Inflammatory macrophage (primary cell): ENCODE results near the gene UTP3.
"Not testable (repeated sequence)": the region's sequence is repeated elsewhere in the genome, so short reads cannot be mapped to it uniquely, and the experiment has no call there.

Source experiments
- DNase-seq, 2 donors: peaks; one replicate each; pipeline ENCODE4 v3.0.0-alpha.2; 2020 to 2022

UTP3 gene

DNA sequence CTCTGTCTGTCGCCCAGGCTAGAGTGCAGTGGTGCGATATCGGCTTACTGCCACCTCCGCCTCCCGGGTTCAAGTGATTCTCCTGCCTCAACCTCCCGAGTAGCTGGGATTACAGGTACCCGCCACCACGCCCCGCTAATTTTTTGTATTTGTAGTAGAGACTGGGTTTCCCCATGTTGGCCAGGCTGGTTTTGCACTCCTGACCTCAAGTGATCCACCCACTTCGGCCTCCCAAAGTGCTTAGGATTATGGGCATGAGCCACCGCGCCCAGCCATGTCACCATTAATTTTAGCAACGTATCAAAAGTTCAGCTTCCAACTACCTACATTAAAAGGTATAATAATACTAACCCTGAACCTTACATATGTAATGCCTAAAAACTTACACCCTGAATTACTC is 940 bp upstream of the UTP3 start:
- peak; percentile 34 to 41 for DNase-seq

DNA sequence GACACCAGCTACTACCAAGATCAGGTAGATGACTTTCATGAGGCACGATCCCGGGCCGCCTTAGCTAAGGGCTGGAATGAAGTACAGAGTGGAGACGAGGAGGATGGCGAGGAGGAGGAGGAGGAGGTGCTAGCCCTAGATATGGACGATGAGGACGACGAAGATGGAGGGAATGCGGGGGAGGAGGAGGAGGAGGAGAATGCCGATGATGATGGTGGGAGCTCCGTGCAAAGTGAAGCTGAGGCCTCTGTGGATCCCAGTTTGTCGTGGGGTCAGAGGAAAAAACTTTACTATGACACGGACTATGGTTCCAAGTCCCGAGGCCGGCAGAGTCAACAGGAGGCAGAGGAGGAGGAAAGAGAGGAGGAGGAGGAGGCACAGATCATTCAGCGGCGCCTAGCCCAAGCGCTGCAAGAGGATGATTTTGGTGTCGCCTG is 481 bp downstream of the UTP3 start:
- no peak for DNase-seq

DNA sequence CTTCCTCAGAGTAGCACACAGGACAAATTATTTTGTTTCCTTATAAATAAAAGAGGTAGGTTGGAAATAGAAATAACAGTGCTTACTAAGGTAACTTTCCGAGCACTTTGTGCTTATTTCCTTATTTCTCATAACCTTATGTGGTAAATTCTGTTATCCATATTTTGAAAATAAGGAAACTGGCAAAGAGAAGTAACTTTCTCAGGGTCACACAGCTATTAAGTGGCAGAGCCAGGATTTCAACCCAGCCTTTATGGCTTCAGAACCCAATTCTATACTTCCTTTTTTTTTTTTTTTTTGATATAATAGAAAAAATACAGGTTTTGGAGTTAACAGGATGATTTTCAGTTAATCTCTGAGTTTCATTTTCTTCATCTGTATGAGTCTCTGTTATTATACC is 3.3 kb downstream of the UTP3 start:
- peak; percentile 80 to 88 for DNase-seq

DNA sequence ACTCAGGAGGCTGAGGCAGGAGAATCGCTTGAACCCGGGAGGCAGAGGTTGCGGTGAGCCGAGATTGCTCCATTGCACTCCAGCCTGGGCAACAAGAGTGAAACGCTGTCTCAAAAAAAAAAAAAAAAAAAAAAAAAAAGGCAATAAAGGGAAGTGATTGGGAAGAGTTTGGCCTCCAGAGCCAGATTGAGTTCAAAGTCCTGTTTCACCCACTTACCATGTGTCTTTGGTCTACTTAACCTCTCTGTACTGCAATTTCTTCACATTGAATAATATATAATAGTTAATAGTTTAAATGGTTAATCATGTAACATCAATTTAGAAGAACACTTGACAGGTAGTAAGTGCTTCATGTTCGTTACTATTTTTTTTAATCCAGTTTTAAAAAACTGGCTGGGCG is 6.3 kb downstream of the UTP3 start:
- not testable (repeated sequence) for DNase-seq

DNA sequence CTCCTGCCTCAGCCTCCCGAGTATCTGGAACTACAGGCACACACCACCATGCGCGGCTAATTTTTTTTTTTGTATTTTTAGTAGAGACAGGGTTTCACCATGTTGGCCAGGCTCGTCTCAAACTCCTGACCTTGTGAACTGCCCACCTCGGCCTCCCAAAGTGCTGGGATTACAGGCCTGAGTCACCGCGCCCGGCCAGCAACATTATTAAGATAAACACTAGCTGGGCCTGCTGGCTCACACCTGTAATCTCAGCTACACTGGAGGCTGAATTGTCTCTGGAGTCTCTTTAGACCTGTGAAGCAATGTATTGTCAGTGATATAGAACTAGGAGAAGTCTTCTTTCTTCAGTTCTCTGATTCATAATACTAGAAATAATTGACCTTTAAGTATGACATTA is 10.1 kb downstream of the UTP3 start:
- DNase-seq = not testable (repeated sequence)

DNA sequence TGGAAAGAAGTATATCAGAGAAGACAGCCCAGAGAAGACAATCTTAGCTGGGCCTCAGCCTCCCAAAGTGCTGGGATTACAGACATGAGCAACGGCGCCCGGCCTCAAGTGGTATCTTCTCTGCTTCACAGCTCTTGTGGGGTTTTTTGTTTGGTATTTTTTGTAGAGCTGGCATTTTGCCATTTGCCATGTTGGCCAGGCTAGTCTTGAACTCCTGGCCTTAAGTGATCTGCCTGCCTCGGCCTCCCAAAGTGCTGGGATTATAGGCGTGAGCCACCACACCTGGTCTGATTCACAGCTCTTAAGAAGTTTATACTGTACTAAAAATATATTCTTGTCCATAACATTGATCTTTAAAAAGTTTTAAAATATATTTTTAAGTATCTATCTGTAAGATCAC is 12.4 kb downstream of the UTP3 start:
- no peak for DNase-seq

DNA sequence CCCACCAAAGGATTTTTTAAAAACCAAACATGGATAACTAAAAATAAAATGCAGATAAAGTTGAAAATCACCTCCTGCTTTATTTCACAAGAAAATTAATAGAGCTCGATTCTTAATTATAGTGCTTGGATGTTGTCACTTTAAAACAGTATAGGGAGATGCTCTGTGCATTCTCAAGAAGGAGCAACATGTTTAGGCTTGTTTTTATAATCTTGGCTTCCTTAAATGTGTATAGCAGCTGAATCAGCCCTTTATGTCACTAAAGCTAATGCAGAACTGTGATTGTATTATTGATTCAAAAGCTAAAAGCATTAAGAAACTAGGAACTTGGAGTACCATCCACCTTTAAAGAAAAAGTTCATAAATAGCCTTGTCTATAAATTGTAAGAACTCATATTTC is 12.9 kb downstream of the UTP3 start:
- DNase-seq = no peak

DNA sequence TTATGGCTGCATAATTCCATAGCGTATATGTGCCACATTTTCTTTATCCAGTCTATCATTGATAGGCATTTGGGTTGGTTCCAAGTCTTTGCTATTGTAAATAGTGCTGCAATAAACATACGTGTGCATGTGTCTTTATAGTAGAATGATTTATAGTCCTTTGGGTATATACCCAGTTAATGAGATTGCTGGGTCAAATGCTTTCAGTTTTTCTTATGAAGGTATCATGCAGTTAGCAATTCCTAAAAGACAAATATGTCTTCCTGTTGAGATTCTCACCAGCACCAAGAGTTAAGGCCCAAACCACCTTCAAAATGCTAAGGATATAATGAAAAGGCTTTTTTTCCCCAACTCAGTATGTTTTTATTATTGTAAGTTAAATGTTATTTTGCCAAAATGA is 14.3 kb downstream of the UTP3 start:
- not testable (repeated sequence) for DNase-seq

DNA sequence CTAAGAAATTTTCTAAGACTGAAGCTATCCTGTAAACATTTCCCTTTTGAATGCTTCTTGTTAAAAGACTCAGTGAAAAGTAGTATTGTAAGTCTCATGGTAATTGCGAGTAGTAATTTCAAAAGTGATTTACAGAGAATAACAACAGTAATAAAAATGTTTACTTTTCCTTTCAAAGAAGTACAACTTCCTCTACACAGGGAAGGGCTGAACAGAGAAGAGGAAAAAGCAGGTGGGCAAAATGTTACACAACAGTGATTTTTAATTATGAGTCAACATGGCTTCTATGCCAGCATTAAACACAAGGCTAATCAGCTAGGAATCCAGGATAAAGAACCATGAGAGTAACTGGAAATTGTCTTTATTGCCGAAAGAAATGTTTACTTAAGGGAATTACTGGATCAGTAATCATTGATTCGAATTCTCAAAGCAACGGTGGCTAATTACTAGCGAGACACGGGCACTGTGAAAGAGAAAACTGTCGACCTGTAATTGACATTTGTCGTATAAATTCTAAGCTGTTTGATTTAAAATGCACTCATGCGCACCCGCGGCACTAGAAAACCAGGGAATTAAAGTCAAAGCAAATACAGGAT is 15.4 kb downstream of the UTP3 start:
- DNase-seq = peak in 1 of 2 donors; percentile 13

DNA sequence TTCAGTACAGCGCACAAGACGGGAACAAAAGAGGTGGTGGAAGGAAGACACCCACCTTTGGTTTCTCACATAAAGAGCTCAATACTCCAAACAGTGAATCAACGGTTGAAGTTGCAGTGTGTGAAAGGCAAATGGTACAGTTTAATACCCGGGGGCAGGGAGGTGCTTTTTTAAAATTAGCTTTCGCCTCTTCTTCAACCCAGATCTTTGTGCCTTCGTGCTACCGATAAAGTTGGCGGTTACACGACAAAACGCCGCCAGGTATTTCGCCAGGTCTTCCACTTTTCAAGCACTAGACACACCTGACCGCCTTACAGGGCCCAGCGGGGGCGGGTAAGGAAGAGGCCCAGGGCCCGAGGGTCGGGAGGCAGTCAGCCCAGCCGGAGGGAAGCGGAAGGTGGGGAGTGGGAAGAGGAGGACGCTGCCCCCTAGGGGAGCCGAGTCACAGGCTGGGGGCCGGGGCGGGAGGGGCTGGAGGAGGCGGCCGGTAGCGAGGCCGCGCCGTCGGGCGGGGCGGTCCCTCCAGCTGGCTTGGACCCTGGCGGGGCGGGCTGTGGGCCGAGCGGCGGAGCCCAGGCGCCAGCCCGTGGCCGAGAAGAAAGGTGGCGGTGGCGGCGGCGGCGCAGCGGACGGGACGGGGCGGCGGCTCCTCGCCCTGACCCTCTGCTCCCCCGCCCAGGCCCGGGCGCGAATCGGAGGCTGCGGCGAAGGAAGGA is 16.0 kb downstream of the UTP3 start:
- DNase-seq = peak; percentile 51 to 73

DNA sequence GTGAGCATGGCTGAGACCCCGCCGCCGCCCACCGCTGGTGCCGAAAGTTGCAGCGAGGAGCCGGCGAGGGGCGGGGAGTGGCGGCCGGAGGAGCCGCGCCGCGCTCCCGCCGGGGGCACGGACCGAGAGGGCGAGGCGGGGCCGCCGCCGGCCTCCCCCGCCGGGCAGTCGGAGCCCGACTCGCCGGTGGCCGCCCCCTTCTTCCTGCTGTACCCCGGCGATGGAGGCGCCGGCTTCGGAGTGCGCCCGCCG is 16.5 kb downstream of the UTP3 start:
- no peak for DNase-seq

DNA sequence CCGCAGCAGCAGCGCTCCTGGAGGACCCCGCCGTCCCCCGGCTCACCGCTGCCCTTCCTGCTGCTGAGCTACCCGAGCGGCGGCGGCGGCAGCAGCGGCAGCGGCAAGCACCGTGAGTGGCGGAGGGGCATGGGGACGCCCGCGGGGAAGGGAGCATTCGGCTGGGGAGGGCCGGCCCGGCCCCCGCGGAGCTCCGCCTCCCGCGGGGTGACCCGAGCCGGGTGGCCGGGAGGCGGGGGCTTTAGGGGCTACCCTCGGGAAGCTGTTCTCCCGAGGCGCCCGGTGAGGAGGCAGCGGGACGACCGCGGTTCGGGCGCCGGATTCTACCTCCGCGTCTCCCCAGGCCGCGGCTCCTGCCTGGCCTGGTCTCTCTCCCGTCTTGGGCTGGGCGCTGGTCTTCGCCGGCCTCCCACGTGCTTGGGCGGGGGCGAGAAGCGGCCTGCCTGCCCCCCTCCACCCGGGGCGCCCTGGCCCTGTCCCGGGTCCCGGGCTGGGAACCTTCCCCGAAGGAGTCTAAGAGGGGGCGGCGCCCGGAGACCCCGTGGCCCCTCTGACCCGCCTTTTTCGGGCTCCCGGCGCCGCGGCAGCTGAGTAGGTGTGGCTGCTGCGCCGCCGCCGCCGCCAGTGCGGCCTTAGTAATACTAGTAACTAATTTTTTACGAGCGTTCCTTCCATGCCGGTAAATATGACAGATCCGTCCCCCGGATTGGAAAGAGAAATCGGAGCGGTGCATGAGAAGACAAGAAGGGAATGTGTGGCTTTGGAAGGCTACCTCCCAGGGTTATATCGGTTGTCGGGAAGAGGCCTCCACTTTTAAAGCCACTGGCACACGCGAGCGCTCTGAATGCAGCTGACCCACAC is 17.1 kb downstream of the UTP3 start:
- peak; percentile 72 to 83 for DNase-seq

DNA sequence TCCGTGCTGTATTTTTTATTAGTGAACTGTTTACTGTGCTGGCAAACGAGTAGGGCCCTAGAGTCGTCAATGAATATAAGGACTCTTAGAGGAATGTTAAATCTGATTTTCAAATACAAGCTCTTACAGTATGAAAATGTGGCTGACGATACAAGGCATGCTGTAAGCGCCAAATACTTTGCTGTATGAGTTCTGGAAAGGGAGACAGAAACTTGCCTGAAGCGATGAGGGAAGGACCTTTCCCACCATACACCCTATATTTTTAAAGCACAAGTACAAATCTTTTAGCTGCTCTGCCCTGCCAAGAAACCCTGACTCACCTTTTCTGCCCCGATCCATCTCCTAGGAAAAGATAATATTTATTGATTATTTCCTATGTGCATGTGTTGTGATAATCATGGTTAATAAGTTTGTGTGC is 17.7 kb downstream of the UTP3 start:
- DNase-seq = no peak

DNA sequence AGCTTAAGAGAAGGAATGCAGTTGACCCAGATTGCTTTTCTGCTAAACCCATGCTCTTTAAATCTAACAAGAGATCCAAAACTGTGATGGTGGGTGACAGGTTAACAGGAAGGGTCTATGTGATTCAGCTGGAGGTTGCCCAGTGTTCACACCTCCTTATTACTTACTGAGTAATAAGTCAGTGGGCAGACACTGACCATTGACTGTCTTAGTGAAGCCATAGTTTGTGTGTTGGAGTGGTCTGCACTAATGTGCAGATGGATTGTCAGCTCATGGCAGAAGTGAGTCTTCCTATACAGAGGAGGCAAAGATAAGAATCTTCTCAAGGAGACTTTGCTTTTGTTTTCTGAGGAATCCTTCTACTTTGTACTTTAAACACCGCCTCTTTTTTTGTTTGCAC is 18.2 kb downstream of the UTP3 start:
- no peak for DNase-seq

DNA sequence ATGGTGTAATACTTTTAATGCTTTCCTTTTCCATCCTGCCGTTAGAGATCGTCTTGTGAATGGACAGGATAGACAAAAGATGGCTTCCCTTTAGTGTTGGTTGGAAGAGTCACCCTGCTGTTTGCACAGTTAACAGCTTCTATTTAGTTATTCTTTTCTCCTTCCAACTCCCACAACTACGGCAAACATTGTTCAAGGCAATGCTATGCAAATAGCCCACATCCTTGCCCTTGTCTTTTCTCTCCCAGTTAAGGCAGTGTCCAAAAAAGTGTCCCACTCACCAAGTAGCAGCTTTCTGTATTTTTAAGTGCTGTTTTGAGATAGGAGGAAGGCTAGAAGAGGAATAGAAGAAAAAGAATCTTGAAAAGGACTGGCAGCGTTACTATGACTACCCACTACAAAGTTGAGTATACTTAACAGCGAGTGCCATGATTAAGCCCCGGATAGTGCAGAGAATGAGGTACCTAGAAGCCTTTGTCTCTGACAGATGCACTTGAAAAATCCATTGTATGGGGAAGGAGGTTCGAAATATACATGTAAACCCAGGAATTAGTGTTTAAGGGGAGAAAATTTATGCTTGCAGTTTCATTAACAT is 21.4 kb downstream of the UTP3 start:
- DNase-seq = no peak

DNA sequence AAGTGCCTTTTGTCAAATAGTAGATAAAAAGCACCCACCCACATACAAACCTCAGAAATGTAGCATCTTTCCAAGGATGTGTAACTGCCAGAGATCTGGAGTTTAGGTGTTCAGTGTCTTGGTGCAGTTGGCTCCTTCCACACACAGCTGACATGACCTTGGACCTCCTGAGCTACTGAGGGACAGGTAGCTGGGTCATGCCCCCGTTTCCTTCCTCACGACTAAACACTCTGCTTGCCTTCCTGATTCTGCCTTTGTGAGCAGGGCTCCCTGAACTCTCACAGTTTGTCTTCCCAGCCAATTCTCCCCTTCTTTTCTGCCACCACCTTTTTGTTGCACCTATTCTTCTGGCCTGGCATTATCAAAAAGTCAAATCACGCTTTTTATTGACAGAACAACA is 23.3 kb downstream of the UTP3 start:
- DNase-seq = no peak

DNA sequence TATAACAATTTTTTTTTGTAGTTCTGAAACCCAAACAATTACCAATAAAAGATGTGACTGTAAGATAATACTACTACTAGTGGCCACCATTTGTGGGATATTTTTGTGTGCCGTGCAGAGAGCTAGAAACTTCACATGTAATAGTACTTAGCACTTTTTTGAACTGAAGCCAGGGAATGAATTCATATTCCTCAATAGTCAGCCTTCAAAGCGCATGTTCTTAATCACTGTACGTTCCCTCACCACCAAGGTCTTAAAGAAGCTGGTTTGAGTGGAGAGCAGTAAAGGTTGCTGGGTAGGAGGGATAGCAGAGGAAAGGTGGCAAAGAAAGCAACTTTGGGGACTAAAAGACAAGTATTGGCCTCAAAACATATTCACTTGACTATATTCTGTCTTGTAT is 23.8 kb downstream of the UTP3 start:
- DNase-seq = no peak

DNA sequence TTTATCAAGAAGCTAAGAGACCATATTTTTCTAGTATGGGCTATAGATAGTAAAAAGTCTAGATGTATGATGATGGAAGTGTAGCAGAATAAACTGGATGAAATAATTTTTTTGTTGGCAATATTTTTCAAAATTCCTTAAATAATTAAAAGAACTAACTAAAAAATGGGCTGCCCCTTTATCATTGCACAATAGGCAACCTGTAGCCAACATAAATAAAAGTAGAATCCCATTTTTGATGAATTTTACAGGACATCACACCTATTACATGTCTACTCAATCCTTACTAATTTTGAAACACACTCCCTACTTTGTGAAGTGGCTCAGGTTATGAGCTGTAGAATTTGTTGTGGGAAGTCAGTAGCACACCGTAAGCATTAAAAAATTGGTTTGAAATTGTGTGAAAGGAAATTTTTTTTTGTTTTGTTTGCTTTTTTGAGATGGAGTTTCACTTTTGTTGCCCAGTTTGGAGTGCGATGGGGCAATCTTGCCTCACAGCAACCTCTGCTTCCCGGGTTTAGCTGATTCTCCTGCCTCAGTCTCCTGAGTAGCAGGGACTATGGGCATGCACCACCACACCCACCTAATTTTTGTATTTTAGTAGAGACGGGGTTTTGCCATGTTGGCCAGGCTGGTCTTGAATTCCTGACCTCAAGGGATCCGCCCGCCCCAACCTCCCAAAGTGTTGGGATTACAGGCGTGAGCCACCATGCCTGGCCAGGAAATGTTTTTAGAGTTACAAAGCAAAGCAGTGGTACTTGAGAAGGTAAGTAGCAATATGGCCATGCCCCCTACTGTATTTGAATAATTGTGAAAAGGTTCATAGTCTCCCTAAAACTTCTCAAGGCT is 24.5 kb downstream of the UTP3 start:
- DNase-seq = no peak

DNA sequence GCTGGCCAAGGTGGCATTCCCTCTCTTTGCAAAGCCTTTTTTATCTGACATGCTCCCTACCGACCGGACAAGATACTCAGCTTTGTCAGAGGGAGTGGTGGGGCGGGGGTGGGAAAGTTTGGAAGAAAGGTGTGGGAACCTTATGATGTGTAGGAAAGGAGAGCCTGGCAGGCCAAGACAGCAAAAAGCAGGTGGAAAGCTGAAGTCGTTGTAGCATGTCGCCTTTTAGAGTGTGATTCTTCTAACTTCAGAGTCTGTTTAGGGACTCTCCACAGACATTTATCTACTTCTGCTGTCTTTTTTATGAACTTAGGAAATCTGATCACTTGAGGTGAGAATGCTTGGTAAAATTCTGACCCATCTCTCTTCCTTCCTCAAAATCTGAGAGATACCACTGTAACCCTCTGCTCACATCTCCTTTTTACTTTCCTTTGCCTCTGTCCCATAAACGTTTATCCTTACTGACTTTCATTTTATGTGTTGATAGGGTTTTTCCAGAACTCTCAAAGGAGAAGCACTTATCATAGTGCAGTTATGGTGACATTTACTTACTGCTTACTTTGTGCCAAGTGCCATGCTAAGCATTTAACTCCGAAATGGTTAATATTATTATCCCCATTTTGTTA is 25.2 kb downstream of the UTP3 start:
- DNase-seq = peak; percentile 56 to 65

DNA sequence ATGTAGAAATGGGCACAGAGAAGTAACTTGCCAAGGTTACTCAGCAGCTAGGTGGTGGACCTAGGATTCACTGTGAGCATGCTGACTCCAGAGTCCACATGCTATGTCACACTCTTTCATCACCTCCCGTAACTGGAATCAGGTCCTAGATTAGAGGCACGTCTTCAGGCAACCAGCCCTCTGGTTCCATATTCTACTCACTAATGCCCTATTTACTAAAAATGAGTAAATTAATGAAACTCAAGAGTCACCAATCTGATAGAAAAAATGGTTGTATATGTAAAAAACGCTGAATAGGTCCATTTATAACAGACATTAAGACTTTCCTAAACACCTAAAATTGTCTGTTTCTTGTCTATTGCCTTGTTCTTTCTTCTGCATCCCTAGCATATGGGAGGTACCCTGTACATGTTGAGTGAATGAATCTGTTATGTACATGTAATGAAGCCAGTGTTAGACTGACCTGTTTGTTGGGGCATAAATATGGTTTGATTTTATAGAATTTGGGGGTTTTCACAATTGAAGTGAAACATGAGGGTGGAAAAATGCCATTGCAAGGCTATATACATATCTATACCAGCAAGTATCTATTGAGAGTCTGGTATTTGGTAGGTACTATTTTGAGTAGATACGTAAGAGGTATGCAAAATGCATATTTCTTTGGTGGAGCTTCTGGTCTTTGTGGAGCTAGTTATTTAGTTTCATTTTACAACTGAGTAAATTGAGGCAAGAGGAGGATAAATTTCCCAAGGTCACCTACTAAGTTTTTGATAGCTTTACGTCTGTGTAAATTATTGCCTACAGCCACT is 26.0 kb downstream of the UTP3 start:
- peak; percentile 45 to 50 for DNase-seq

DNA sequence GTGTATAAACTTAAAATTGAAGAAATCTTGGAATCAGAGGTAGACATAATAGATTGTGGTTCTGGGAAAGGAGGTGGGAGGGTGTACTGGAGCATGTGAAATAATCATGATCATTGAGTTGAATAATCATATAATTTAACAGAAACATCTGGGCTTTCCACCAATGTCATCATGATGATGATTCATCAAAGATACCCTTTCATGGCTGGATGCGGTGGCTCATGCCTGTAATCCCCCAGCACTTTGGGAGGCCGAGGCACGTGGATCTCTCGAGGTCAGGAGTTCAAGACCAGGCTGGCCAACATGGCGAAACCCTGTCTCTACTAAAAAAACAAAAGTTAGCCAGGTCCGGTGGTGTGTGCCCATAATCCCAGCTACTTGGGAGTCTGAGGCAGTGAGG is 26.8 kb downstream of the UTP3 start:
- DNase-seq = peak; percentile 45 to 58
